Gastroesophageal sphincter (tissue), 2 donors: ENCODE data around the gene CDH13.

Source experiments
- EP300 ChIP-seq: sonication (generic); formaldehyde crosslinking; IDR thresholded peaks from one replicate; pipeline ENCODE4 v1.6.1; 2017; ENCODE audit warnings: antibody characterized with exemption, mild to moderate bottlenecking
- POLR2A ChIP-seq, 2 donors: fragments of 450-650 bp; IDR thresholded peaks; one replicate each; pipeline ENCODE4 v1.6.1; 2017; ENCODE audit warnings: antibody characterized with exemption in 2 of 2, mild to moderate bottlenecking in 2 of 2, moderate library complexity in 1 of 2

- no peak for TF ChIP-seq POLR2A (IDR thresholded peaks at IDR 0.05)
- TF ChIP-seq EP300 = no peak
Observed at GRCh38 chr16:83561876-83562275, 935.1 kb downstream of the CDH13 start.
